ELF-1 (cell line): ENCODE data around the gene FKBP1B.
A peak's percentile ranks its signal among the peaks of the same experiment; 100 is the strongest.
"Not testable (repeated sequence)": the region's sequence is repeated elsewhere in the genome, so short reads cannot be mapped to it uniquely, and the experiment has no call there.

Source experiments
- DNase-seq: peaks from one replicate; pipeline ENCODE4 v3.0.0-alpha.2; 2016; ENCODE audit warnings: low read depth, low spot score

Gene FKBP1B

GRCh38 chr2:24022324-24022974 lies 27.1 kb upstream of the FKBP1B start:
- DNase-seq: no peak

GRCh38 chr2:24022975-24023575 lies 26.5 kb upstream of the FKBP1B start:
- DNase-seq: no peak

GRCh38 chr2:24024018-24024417 lies 25.5 kb upstream of the FKBP1B start:
- DNase-seq: peak; percentile 69

- DNase-seq: no peak
These were observed 24.4 kb upstream of the FKBP1B start for GRCh38 chr2:24024996-24025663.

GRCh38 chr2:24026233-24026632 lies 23.3 kb upstream of the FKBP1B start:
- DNase-seq: no peak

- DNase-seq: no peak
These were observed 10.6 kb upstream of the FKBP1B start for GRCh38 chr2:24038786-24039499.

GRCh38 chr2:24040511-24040910 lies 9.0 kb upstream of the FKBP1B start:
- DNase-seq: no peak

GRCh38 chr2:24043133-24043532 lies 6.4 kb upstream of the FKBP1B start:
- not testable (repeated sequence) for DNase-seq

GRCh38 chr2:24045511-24046508 lies 3.7 kb upstream of the FKBP1B start:
- no peak for DNase-seq

GRCh38 chr2:24046599-24046929 lies 3.0 kb upstream of the FKBP1B start:
- DNase-seq: no peak

- DNase-seq: peak; percentile 99
These were observed 2.4 kb upstream of the FKBP1B start, which contains the start of gene WDCP for GRCh38 chr2:24046930-24047702. WDCP (minus strand) TSS chr2:24047391; CDS start chr2:24039494, 7,897 bp downstream.

GRCh38 chr2:24047703-24048033 lies 1.9 kb upstream of the FKBP1B start:
- DNase-seq: no peak

- DNase-seq: peak; percentile 24
These were observed 614 bp upstream of the FKBP1B start for GRCh38 chr2:24048769-24049484.

GRCh38 chr2:24050041-24050979 lies 769 bp downstream of the FKBP1B start:
- DNase-seq: peak; percentile 47

- DNase-seq: no peak
These were observed 2.3 kb downstream of the FKBP1B start for GRCh38 chr2:24051833-24052232.

- no peak for DNase-seq
These were observed 3.4 kb downstream of the FKBP1B start for GRCh38 chr2:24052951-24053350.

GRCh38 chr2:24054366-24055010 lies 4.9 kb downstream of the FKBP1B start:
- DNase-seq: no peak

- DNase-seq: no peak
These were observed 6.2 kb downstream of the FKBP1B start for GRCh38 chr2:24055750-24056149.
